HEK293 (cell line): ENCODE data around the gene SORL1-AS1.

ENCODE experiments used
- CTCF ChIA-PET: fragments of 350-600 bp; formaldehyde crosslinking; extraction: SDS; loops from one replicate; lab custom pipeline; 2021; ENCODE audit warnings: antibody characterized with exemption; lab: Yijun Ruan, JAX
- POLR2A ChIA-PET: fragments of 300-600 bp; formaldehyde crosslinking; extraction: SDS; loops from one replicate; lab custom pipeline; 2020; ENCODE audit warnings: antibody characterized with exemption, inconsistent platforms; lab: Yijun Ruan, JAX
- H3K27ac ChIP-seq: fragments of 200-500 bp; sonication (Bioruptor generic); 2 replicates; pipeline ENCODE4 v1.5.1; 2014; ENCODE audit warnings: low read depth, low read length, control low read depth, inconsistent platforms; ENCODE audit errors: extremely low read depth
- H3K36me3 ChIP-seq, 2 experiments: fragments of 200-500 bp in 1 of 2; sonication (Bioruptor generic) in 1 of 2; 1 replicate in 1 of 2; 2 replicates in 1 of 2; pipeline ENCODE4 v1.5.1; 2014 to 2017; ENCODE audit warnings: inconsistent platforms in 2 of 2, low read length in 2 of 2; ENCODE audit not compliant: control insufficient read depth in 2 of 2, insufficient read depth in 1 of 2
- H3K4me1 ChIP-seq: fragments of 200-500 bp; sonication (Bioruptor generic); 2 replicates; pipeline ENCODE4 v1.5.1; 2014; ENCODE audit warnings: mild to moderate bottlenecking, low read length, inconsistent platforms; ENCODE audit not compliant: control insufficient read depth, insufficient read depth
- H3K4me3 ChIP-seq: 2 replicates; pipeline ENCODE4 v1.5.1; 2011; ENCODE audit warnings: low read depth, mild to moderate bottlenecking, control low read depth, low read length, moderate library complexity
- H3K9me3 ChIP-seq: fragments of 200-500 bp; sonication (Bioruptor generic); 2 replicates; pipeline ENCODE4 v1.5.1; 2014; ENCODE audit warnings: low read depth, low read length, inconsistent platforms; ENCODE audit not compliant: control insufficient read depth, insufficient read depth
- ELK4 ChIP-seq: IDR thresholded peaks from 2 replicates; pipeline ENCODE4 v1.6.1; 2011; ENCODE audit warnings: mild to moderate bottlenecking, low read depth, low read length, borderline replicate concordance
- HIC1 ChIP-seq: fragments of 450-650 bp; formaldehyde crosslinking; IDR thresholded peaks from 2 replicates; pipeline ENCODE4 v1.5.1; 2016; ENCODE audit warnings: missing biosample characterization, missing genetic modification characterization
- PRDM4 ChIP-seq: fragments of 450-650 bp; formaldehyde crosslinking; IDR thresholded peaks from 2 replicates; pipeline ENCODE4 v1.5.1; 2017; ENCODE audit warnings: missing biosample characterization, missing genetic modification characterization
- SP2 ChIP-seq: fragments of 450-650 bp; formaldehyde crosslinking; IDR thresholded peaks from 2 replicates; pipeline ENCODE4 v1.5.1; 2016; ENCODE audit warnings: missing biosample characterization, missing genetic modification characterization
- ZBTB1 ChIP-seq: fragments of 450-650 bp; formaldehyde crosslinking; IDR thresholded peaks from 2 replicates; pipeline ENCODE4 v1.5.1; 2016; ENCODE audit warnings: missing biosample characterization, missing genetic modification characterization
- ZFP41 ChIP-seq: fragments of 450-650 bp; formaldehyde crosslinking; IDR thresholded peaks from 2 replicates; pipeline ENCODE4 v1.5.1; 2016; ENCODE audit warnings: missing biosample characterization, missing genetic modification characterization, borderline replicate concordance
- ZNF10 ChIP-seq: fragments of 450-650 bp; formaldehyde crosslinking; IDR thresholded peaks from 2 replicates; pipeline ENCODE4 v1.5.1; 2017; ENCODE audit warnings: missing biosample characterization, missing genetic modification characterization
- ZNF174 ChIP-seq: fragments of 450-650 bp; formaldehyde crosslinking; IDR thresholded peaks from 2 replicates; pipeline ENCODE4 v1.5.0; 2017; ENCODE audit warnings: missing biosample characterization, mild to moderate bottlenecking, missing genetic modification characterization
- ZNF2 ChIP-seq: fragments of 450-650 bp; formaldehyde crosslinking; IDR thresholded peaks from 2 replicates; pipeline ENCODE4 v1.5.1; 2016; ENCODE audit warnings: missing biosample characterization, missing genetic modification characterization
- ZNF214 ChIP-seq: fragments of 450-650 bp; formaldehyde crosslinking; IDR thresholded peaks from 2 replicates; pipeline ENCODE4 v1.5.1; 2017; ENCODE audit warnings: missing biosample characterization, mild to moderate bottlenecking, missing genetic modification characterization, borderline replicate concordance
- ZNF274 ChIP-seq, 2 experiments: fragments of 200-500 bp in 1 of 2; fragments of 450-650 bp in 1 of 2; sonication (Bioruptor generic) in 1 of 2; formaldehyde crosslinking in 1 of 2; IDR thresholded peaks; 2 replicates each; pipeline versions ENCODE4 v1.5.1 to v1.6.1; 2014 to 2016; ENCODE audit warnings: borderline replicate concordance in 1 of 2, inconsistent platforms in 1 of 2, low read length in 1 of 2, missing biosample characterization in 1 of 2, missing genetic modification characterization in 1 of 2
- ZNF311 ChIP-seq: fragments of 450-650 bp; formaldehyde crosslinking; IDR thresholded peaks from 2 replicates; pipeline ENCODE4 v1.5.1; 2017; ENCODE audit warnings: missing biosample characterization, missing genetic modification characterization, borderline replicate concordance
- ZNF354C ChIP-seq: fragments of 450-650 bp; formaldehyde crosslinking; IDR thresholded peaks from 2 replicates; pipeline ENCODE4 v1.5.1; 2016; ENCODE audit warnings: missing biosample characterization, missing genetic modification characterization, low read depth, borderline replicate concordance
- ZNF398 ChIP-seq: fragments of 450-650 bp; formaldehyde crosslinking; IDR thresholded peaks from 2 replicates; pipeline ENCODE4 v1.5.1; 2017; ENCODE audit warnings: missing biosample characterization, missing genetic modification characterization
- ZNF416 ChIP-seq: fragments of 450-650 bp; formaldehyde crosslinking; IDR thresholded peaks from 2 replicates; pipeline ENCODE4 v1.5.1; 2016; ENCODE audit warnings: missing biosample characterization, missing genetic modification characterization
- ZNF433 ChIP-seq: fragments of 450-650 bp; formaldehyde crosslinking; IDR thresholded peaks from 2 replicates; pipeline ENCODE4 v1.5.1; 2016; ENCODE audit warnings: missing biosample characterization, missing genetic modification characterization, low read depth
- ZNF473 ChIP-seq: fragments of 450-650 bp; formaldehyde crosslinking; IDR thresholded peaks from 2 replicates; pipeline ENCODE4 v1.5.1; 2017; ENCODE audit warnings: missing biosample characterization, missing genetic modification characterization
- ZNF701 ChIP-seq: fragments of 450-650 bp; formaldehyde crosslinking; IDR thresholded peaks from 2 replicates; pipeline ENCODE4 v1.5.1; 2016; ENCODE audit warnings: missing biosample characterization, missing genetic modification characterization
- ZNF792 ChIP-seq: fragments of 450-650 bp; formaldehyde crosslinking; IDR thresholded peaks from 2 replicates; pipeline ENCODE4 v1.5.1; 2016; ENCODE audit warnings: missing biosample characterization, missing genetic modification characterization
- TF ChIP-seq, protein P1 (sequence below): fragments of 450-650 bp; formaldehyde crosslinking; IDR thresholded peaks from 2 replicates; pipeline ENCODE4; 2016; ENCODE audit warnings: missing biosample characterization, missing genetic modification characterization
- TF ChIP-seq, protein P2 (sequence below): fragments of 450-650 bp; formaldehyde crosslinking; optimal IDR thresholded peaks from 2 replicates; pipeline ENCODE3; 2016; ENCODE audit warnings: missing biosample characterization, mild to moderate bottlenecking, missing genetic modification characterization

The SORL1-AS1 gene

DNA sequence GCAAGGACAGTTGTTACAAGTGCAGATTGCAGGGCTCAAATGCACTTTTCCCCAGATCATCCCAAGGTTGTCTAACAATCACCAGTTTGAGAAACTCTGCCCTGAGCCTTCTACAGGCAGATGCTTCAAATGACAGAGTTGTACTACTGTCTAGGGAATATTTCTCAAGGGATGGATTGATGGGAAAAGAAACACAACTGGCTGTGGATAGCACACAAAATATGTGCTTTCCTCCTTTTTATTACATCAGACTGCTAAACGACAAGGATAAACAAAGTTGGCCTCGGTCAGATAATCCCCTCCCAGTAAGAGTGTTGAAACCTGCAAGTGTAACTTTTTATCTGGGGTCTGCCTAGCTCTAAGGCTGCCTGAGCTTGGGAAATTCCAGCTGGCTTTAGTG is 46.6 kb upstream of the SORL1-AS1 start:
- no peaks in the 10 kb centered on the region for H3K4me1 ChIP-seq
- no peak overlapping the region for H3K4me3 ChIP-seq
- CTCF ChIA-PET: interaction anchor here (0.6 kb wide), 1 partner anchor 93 kb away, joined by 3 read pairs; no protein-coding TSS in a partner anchor
- TF ChIP-seq ZNF174: no peak
- TF ChIP-seq ZNF10: no peak
- no peak for TF ChIP-seq SP2 (tag by site-specific recombination)
- TF ChIP-seq, protein P1, sequence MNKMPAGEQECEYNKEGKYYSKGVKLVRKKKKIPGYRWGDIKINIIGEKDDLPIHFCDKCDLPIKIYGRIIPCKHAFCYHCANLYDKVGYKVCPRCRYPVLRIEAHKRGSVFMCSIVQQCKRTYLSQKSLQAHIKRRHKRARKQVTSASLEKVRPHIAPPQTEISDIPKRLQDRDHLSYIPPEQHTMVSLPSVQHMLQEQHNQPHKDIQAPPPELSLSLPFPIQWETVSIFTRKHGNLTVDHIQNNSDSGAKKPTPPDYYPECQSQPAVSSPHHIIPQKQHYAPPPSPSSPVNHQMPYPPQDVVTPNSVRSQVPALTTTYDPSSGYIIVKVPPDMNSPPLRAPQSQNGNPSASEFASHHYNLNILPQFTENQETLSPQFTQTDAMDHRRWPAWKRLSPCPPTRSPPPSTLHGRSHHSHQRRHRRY (tag by site-specific recombination): no peak
- TF ChIP-seq ZNF416: no peak
- no peak for TF ChIP-seq ZNF311 (tag by site-specific recombination)
- TF ChIP-seq HIC1 (tag by site-specific recombination): no peak
- no peak for TF ChIP-seq ZNF2 (tag by site-specific recombination)
- TF ChIP-seq PRDM4 (tag by site-specific recombination): no peak
- TF ChIP-seq ZNF433 (tag by site-specific recombination): no peak
- TF ChIP-seq ZNF354C (tag by site-specific recombination): no peak
- TF ChIP-seq ZNF473 (tag by site-specific recombination): no peak
- no peak for TF ChIP-seq ZNF214 (tag by site-specific recombination)
- TF ChIP-seq ZNF274 (IDR thresholded peaks at IDR 0.05; ENCODE audit: low read length): no peak
- TF ChIP-seq ZNF274 (tag by site-specific recombination; IDR thresholded peaks at IDR 0.05; ENCODE audit: borderline replicate concordance): no peak
- no peak for TF ChIP-seq ELK4
- POLR2A ChIA-PET: no interaction called here
- H3K36me3 ChIP-seq: peaks cover 0 to 15% of the 10 kb centered on the region in 2 experiments; a peak in 1 of 3 replicates
- no peaks in the 10 kb centered on the region for H3K9me3 ChIP-seq
- no peak overlapping the region for H3K27ac ChIP-seq

DNA sequence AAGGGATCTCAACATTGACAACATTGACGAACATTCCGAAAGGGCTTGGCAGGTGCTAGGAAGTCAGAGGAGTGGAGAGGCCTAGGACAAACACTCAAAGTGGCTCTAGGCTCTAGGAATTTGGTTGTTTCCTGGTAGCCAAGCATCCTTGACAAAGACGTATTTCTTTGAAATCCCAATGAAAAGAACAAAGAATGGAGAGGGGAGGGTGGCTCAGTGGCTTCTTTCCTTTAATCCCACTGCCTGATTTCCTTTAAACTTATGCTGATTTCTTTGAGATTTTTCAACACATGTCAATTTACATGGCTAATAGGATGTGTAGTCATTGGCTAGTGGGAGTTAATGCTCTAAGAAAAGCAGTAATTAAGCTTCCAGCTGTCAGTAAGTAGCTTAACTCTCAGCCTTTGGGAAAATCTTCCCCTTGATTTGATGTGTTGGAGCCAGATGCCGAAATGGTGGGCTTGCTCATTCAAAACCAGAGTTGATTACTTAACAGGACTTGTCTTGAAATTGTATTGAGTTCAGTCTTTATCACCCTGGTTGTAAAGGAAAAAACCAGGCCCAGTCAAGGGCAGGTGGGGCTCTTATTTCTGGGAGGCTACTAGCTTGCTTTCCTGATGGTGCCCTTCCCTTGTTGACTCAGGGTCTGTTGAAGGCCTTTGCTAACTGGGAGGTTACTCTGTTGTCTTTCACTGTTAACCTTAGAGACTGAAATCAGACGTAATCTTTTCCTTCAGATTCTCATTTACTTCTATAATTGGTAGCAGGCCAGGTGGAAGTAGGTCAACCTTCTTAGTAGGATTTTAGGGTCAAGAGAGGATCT is 44.6 kb upstream of the SORL1-AS1 start:
- Histone ChIP-seq H3K36me3 (peaks cover 0 to 15% of the 10 kb centered on the region in 2 experiments; a peak in 1 of 3 replicates), H3K4me3 (no peak overlapping the region), H3K9me3 (no peaks in the 10 kb centered on the region), H3K27ac (no peak overlapping the region), H3K4me1 (no peaks in the 10 kb centered on the region)
- POLR2A ChIA-PET: no interaction called here
- CTCF ChIA-PET: no interaction called here
- no peak for TF ChIP-seq ZFP41
- no peak for TF ChIP-seq ZNF274 (IDR thresholded peaks at IDR 0.05; ENCODE audit: low read length)
- no peak for TF ChIP-seq ZNF274 (tag by site-specific recombination; IDR thresholded peaks at IDR 0.05; ENCODE audit: borderline replicate concordance)
- no peak for TF ChIP-seq ZNF398 (tag by site-specific recombination)
- TF ChIP-seq, protein P2, sequence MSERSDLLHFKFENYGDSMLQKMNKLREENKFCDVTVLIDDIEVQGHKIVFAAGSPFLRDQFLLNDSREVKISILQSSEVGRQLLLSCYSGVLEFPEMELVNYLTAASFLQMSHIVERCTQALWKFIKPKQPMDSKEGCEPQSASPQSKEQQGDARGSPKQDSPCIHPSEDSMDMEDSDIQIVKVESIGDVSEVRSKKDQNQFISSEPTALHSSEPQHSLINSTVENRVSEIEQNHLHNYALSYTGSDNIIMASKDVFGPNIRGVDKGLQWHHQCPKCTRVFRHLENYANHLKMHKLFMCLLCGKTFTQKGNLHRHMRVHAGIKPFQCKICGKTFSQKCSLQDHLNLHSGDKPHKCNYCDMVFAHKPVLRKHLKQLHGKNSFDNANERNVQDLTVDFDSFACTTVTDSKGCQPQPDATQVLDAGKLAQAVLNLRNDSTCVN (tag by site-specific recombination): no peak
- TF ChIP-seq ZNF311 (tag by site-specific recombination): no peak
- TF ChIP-seq ZBTB1 (tag by site-specific recombination): no peak
- TF ChIP-seq ZNF792 (tag by site-specific recombination): no peak
- no peak for TF ChIP-seq ZNF701 (tag by site-specific recombination)
